H1 (cell line): ENCODE measurements around the gene CDX2. TPM values are rescaled to one million over a fixed set of nuclear protein-coding genes. Genes with fewer than 3 reads are reported as not detected.

Experiments
- KDM4A ChIP-seq: IDR thresholded peaks from one replicate; pipeline ENCODE4 v1.7.1; 2012; ENCODE audit warnings: low read depth, mild to moderate bottlenecking, moderate library complexity, low read length, inconsistent platforms; ENCODE audit not compliant: severe bottlenecking
- MAX ChIP-seq: IDR thresholded peaks from 2 replicates; pipeline ENCODE4 v1.6.1; 2012; ENCODE audit warnings: inconsistent platforms
- SIRT6 ChIP-seq: IDR thresholded peaks from one replicate; pipeline ENCODE4 v1.7.1; 2012; ENCODE audit warnings: low read length, inconsistent platforms
- polyA plus RNA-seq, 7 experiments: library from polyadenylated mRNA; depleted of rRNA in 3 of 7; stranded (reverse) in 5 of 7; unstranded in 2 of 7; fragments of >200 nt in 5 of 7; fragments of 200-250 nt in 2 of 7; gene quantifications; 1 replicate in 5 of 7; 2 replicates in 1 of 7; 4 replicates in 1 of 7; pipeline versions ENCODE4 v1.2.1 to v1.2.3, GENCODE V29; 2011 to 2013; ENCODE audit warnings: missing spikeins in 2 of 7, mixed read lengths in 2 of 7
- total RNA-seq: library from RNA; stranded (reverse); fragmentation: NEBNext Ultra II Directional; extraction: Animal tissue kit (Norgen Biotek cat#: 25700); gene quantifications from 2 replicates; pipeline ENCODE4 v1.2.1, GENCODE V29; 2021
- TF ChIP-seq, protein P1 (sequence below): IDR thresholded peaks from 2 replicates; pipeline ENCODE4 v1.6.1; 2011; ENCODE audit warnings: low read depth, mild to moderate bottlenecking, low read length; ENCODE audit not compliant: insufficient read depth

The CDX2 gene
- total and polyA plus RNA-seq, 2 of the 8 experiments (the other 6 are each of a cell fraction or from before 2014, with no cell fraction given) = 0.09 TPM; not detected in 1

DNA sequence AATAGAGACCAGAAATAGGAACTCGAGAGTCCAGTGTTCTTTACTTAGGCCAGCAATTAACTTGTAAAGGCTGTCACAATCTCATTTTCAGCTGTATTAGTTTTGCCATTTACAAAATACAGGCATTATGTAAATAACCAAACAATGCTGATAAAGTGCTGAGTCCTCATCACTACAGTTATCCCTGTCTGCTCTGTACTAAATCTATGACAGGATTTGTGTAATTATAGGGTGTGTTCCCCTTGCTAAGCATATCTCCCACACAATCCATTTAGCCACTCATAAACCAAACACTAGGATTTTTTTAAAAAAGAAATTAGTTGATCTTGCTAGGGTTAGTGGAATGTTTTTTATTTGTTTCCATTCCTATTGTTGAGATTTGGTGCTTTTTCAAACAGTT, 26.1 kb downstream of the CDX2 start (continued):
- TF ChIP-seq MAX = no peak
- TF ChIP-seq, protein P1, sequence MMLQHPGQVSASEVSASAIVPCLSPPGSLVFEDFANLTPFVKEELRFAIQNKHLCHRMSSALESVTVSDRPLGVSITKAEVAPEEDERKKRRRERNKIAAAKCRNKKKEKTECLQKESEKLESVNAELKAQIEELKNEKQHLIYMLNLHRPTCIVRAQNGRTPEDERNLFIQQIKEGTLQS = no peak
- no peak for TF ChIP-seq SIRT6
- no peak for TF ChIP-seq KDM4A
